Measurements from ENCODE around the gene KIF1A. TPM values are rescaled to one million over a fixed set of nuclear protein-coding genes. Genes with fewer than 3 reads are reported as not detected.

The KIF1A gene
- total RNA-seq, 2 donors from 2014 or later: 27.4 to 51.5 TPM

GRCh38 chr2:240793313-240794177, 26.5 kb downstream of the KIF1A start:
- intact Hi-C loops (cut with DNase I): no loop called here
- no peak for DNase-seq
- no peak for ATAC-seq

GRCh38 chr2:240792629-240793312, 27.2 kb downstream of the KIF1A start:
- intact Hi-C loops (cut with DNase I): no loop called here
- DNase-seq: no peak
- no peak for ATAC-seq

- peak; percentile 17 for DNase-seq
- ATAC-seq: peak; percentile 23 to 85
Measured at GRCh38 chr2:240791821-240792628, 28.0 kb downstream of the KIF1A start.

GRCh38 chr2:240791221-240791800, 28.7 kb downstream of the KIF1A start:
- ATAC-seq (no peak), DNase-seq (no peak)
- intact Hi-C loops (cut with DNase I): no loop called here

More at GRCh38 chr2:240791821-240792628, 28.0 kb downstream of the KIF1A start:
- intact Hi-C loops (cut with DNase I): no loop called here

GRCh38 chr2:240790370-240791220, 29.4 kb downstream of the KIF1A start:
- intact Hi-C loops (cut with DNase I): no loop called here
- ATAC-seq (no peak), DNase-seq (peak; percentile 10)

- intact Hi-C loops (cut with DNase I): no loop called here
- no peak for ATAC-seq
- no peak for DNase-seq
Measured at GRCh38 chr2:240789501-240790369, 30.3 kb downstream of the KIF1A start.

GRCh38 chr2:240789051-240789453, 31.0 kb downstream of the KIF1A start:
- intact Hi-C loops (cut with DNase I): no loop called here
- ATAC-seq (no peak), DNase-seq (peak; percentile 13)

- ATAC-seq: no peak
- no peak for DNase-seq
- intact Hi-C loops (cut with DNase I): no loop called here
Measured at GRCh38 chr2:240788482-240788881, 31.5 kb downstream of the KIF1A start.

GRCh38 chr2:240787521-240788472, 32.2 kb downstream of the KIF1A start:
- intact Hi-C loops (cut with DNase I): no loop called here
- DNase-seq: peak; percentile 12
- no peak for ATAC-seq

GRCh38 chr2:240786871-240787311, 33.1 kb downstream of the KIF1A start:
- ATAC-seq: no peak
- DNase-seq: peak; percentile 18
- intact Hi-C loops (cut with DNase I): no loop called here

- ATAC-seq (no peak), DNase-seq (peak; percentile 6)
- intact Hi-C loops (cut with DNase I): no loop called here
Measured at GRCh38 chr2:240786355-240786841, 33.6 kb downstream of the KIF1A start.

- intact Hi-C loops (cut with DNase I): no loop called here
- ATAC-seq (no peak), DNase-seq (peak; percentile 16)
Measured at GRCh38 chr2:240785424-240786335, 34.3 kb downstream of the KIF1A start.

- ATAC-seq: no peak
- intact Hi-C loops (cut with DNase I): no loop called here
Measured at GRCh38 chr2:240784629-240785423, 35.2 kb downstream of the KIF1A start.

More at GRCh38 chr2:240784629-240785423, 35.2 kb downstream of the KIF1A start:
- peak; percentile 17 for DNase-seq
